ENCODE measurements around the gene MTERF4.

DNA sequence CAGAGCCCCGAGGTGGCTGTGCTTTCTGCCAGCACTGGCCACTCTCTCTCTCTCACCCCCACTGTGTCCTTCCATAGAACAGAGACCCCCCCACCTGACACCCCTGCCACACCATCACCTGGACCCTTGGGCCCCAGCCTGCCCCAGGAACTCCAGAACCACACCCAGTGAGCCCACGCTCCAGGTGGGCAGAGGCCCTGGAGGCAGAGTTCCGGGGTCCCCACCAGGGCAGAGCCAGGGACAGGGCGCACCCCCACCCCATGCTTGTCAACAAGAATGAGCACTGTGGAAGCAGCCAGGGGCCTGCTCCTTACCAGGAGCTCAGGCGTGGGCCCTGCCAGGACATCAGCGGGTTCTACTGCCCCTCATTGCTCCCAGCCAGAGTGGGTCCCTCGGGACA, 32.6 kb upstream of the MTERF4 start:
- TF ChIP-seq, protein P1, sequence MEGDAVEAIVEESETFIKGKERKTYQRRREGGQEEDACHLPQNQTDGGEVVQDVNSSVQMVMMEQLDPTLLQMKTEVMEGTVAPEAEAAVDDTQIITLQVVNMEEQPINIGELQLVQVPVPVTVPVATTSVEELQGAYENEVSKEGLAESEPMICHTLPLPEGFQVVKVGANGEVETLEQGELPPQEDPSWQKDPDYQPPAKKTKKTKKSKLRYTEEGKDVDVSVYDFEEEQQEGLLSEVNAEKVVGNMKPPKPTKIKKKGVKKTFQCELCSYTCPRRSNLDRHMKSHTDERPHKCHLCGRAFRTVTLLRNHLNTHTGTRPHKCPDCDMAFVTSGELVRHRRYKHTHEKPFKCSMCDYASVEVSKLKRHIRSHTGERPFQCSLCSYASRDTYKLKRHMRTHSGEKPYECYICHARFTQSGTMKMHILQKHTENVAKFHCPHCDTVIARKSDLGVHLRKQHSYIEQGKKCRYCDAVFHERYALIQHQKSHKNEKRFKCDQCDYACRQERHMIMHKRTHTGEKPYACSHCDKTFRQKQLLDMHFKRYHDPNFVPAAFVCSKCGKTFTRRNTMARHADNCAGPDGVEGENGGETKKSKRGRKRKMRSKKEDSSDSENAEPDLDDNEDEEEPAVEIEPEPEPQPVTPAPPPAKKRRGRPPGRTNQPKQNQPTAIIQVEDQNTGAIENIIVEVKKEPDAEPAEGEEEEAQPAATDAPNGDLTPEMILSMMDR (conservative IDR thresholded peaks at IDR 0.05), result no peak
- no peak for TF ChIP-seq ZFX (IDR thresholded peaks at IDR 0.05)

Measured in C4-2B (cell line).